C1 segment of cervical spinal cord (tissue), 14 donors: Measurements from ENCODE around the gene IRF2BP1.
"Not testable (repeated sequence)": the region's sequence is repeated elsewhere in the genome, so short reads cannot be mapped to it uniquely, and the experiment has no call there.

Experiments used
- DNase-seq, 14 donors: peaks; one replicate each; lab custom pipeline; 2025; lab: John Stamatoyannopoulos, UW

The IRF2BP1 gene

DNA sequence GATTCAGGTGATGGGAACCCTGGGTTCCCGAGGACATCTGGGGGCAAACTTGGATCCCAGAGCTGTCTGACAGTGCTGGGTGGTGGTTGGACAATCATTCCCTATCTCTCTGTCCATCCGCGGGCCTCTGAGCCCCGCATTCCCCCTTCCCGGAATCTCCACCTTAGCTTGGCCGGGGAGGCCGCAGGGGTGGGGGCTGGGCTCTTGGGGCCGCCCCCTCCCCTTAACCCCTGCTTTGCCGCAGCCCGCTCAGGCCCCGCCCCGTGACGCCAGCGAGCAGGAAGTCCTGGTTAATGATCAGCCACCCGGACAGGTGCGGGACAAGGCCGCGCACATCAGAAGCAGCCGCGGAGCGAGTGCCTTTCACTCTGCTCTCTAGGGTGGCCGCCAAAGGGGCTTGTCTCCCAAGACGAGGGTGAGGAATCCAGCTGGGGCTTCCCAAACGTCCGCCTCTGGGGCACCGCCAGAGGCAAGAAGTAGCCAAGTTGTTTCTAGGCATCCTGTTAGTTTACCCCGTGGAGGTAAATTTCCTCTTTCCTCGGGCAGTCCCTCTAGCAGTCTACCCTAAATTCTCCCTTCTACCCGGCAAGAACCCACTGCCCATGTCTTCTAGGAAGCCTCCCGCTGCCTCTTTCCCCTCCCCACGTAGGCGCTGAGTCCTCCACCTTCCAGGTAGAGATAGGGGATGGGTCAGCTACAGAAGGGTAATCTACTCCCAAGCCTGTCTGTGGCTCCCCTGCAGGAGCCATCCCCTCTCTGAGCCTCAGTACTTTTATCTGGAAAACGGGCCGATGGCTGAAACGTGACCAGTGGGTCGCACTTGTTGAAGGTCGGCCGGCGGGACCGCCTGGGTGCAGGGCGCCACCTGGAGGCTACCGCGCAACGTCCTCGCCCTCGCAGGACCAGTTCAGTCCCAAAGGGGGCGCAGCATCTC is 3.0 kb downstream of the IRF2BP1 start:
- DNase-seq, result peak in 10 of 14 donors; percentile 3 to 51 (median 20)

- DNase-seq, result no peak
Measured at GRCh38 chr19:45881909-45882528, 3.9 kb downstream of the IRF2BP1 start.

- no peak for DNase-seq
Measured at GRCh38 chr19:45881082-45881908, 4.6 kb downstream of the IRF2BP1 start.

GRCh38 chr19:45879971-45880370 is 6.0 kb downstream of the IRF2BP1 start:
- no peak for DNase-seq

DNA sequence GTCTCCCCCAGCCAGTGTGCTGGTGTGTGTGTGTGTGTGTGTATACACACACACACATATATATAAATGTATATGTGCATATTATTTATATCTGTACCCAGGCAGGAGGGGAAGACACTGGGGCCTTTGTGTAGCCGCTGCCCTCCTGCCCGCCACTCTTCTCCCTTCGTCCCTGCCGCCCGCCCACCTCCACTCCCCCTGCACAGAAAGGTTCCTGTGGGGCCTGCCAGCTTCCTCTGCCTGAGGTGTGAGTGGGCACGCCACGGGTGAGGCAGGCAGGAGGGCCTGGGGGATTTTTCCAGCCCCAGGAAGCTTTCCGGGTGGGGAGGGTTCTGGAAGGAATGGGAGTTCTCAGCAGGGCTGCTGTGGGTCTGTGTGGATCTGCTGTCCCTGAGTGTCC is 6.9 kb downstream of the IRF2BP1 start:
- no peak for DNase-seq

GRCh38 chr19:45878043-45878794 is 7.7 kb downstream of the IRF2BP1 start:
- no peak for DNase-seq

DNA sequence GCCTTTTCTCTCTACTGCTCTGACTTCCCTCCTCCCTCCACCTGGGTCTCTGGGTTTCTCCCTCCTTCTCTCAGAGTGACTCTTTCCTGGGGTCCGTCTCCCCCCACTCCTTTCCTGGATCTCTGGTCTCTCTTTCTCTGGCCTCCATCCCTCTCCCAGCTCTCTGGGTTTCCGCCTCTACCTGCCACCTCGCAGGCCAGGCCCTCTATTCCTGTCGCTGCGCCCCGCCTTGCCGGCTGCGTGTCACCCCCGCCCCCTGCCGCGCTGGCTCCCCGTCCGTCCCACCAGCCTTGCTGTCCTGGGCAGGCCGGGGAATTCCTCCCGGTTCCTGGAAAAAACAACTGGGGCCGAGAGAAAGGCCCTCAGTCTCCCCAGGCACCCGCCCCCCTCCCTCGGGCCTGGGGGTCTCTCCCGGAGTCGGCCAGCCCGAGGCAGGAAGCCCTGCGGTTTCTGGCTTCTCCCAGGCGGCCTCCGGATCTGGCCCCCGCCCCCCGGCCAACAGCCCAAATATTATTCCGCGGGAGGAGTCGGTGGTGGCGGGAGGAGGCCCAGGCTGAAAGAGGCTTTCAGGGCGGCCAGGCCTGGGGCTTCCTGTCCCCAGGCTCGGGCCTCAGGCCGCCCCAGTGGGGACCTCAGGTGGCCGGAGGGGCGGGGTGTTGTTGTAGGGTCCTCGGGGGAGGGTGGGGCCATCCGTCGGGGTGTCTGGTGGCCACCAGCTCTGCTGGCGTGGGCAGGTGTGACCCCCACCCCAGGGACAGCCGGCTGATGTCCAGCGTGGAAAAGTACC is 9.3 kb downstream of the IRF2BP1 start:
- no peak for DNase-seq

GRCh38 chr19:45876161-45876410 is 9.9 kb downstream of the IRF2BP1 start:
- no peak for DNase-seq

DNA sequence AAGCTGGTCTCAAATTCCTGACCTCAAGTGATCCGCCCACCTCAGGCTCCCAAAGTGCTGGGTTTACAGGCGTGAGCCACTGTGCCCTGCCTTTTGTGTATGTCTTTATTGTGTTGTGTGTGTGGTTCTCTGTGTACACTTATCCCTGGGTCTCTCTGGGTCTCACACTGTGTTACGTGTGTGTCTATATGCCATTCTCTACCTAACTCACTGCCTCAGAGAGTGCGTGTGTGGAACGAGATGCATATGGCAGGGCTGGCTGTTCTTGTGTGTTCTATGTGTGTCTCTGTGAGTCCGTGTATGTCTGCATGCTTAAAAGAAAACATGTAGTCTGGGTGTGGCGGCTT is 11.3 kb downstream of the IRF2BP1 start:
- DNase-seq, result no peak

DNA sequence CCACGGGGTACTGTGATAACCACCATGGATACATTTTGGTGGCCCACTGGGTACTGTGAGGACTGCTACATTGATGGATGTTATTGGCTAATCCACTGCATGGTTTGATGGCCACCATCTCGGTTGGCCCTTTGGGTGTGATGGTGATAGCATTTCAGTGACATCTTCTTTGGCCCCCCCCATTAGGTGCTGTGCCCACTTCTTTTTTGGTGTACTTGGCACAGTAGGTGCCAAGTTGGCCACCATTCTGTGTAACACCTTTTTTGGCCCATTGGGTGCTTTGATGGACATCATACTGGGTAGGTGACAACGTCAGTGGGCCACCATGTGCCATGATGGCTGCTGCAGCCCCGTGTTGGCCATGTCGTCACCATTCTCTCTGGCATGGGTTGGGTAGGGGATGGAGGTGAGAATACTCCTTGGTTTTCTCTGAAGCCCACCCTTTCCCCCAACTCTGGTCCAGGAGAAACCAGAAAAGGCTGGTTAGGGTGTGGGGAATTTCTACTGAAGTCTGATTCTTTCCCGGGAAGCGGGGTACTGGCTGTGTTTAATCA is 12.6 kb downstream of the IRF2BP1 start:
- no peak for DNase-seq

DNA sequence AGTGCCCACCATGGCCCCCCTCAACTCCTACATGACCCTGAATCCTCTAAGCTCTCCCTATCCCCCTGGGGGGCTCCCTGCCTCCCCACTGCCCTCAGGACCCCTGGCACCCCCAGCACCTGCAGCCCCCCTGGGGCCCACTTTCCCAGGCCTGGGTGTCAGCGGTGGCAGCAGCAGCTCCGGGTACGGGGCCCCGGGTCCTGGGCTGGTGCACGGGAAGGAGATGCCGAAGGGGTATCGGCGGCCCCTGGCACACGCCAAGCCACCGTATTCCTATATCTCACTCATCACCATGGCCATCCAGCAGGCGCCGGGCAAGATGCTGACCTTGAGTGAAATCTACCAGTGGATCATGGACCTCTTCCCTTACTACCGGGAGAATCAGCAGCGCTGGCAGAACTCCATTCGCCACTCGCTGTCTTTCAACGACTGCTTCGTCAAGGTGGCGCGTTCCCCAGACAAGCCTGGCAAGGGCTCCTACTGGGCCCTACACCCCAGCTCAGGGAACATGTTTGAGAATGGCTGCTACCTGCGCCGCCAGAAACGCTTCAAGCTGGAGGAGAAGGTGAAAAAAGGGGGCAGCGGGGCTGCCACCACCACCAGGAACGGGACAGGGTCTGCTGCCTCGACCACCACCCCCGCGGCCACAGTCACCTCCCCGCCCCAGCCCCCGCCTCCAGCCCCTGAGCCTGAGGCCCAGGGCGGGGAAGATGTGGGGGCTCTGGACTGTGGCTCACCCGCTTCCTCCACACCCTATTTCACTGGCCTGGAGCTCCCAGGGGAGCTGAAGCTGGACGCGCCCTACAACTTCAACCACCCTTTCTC is 13.6 kb downstream of the IRF2BP1 start:
- DNase-seq, result no peak

GRCh38 chr19:45870798-45871197 is 15.1 kb downstream of the IRF2BP1 start:
- no peak for DNase-seq

DNA sequence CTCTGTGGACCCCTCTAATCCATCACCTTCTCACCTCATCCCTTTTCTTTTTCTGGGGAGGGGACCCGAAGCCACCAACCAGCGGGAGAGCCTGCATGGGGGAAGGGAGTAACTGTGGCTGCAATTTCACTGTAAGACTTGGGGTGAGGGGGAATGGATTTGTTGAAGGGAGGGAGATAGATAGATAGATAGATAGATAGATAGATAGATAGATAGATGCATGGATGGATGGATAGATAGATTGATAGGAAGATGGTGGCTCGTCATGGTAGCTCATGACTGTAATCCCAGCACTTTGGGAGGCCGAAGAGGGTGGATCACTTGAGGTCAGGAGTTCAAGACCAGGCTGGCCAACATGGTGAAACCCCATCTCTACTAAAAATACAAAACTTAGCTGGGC is 18.7 kb downstream of the IRF2BP1 start:
- DNase-seq, result not testable (repeated sequence)

DNA sequence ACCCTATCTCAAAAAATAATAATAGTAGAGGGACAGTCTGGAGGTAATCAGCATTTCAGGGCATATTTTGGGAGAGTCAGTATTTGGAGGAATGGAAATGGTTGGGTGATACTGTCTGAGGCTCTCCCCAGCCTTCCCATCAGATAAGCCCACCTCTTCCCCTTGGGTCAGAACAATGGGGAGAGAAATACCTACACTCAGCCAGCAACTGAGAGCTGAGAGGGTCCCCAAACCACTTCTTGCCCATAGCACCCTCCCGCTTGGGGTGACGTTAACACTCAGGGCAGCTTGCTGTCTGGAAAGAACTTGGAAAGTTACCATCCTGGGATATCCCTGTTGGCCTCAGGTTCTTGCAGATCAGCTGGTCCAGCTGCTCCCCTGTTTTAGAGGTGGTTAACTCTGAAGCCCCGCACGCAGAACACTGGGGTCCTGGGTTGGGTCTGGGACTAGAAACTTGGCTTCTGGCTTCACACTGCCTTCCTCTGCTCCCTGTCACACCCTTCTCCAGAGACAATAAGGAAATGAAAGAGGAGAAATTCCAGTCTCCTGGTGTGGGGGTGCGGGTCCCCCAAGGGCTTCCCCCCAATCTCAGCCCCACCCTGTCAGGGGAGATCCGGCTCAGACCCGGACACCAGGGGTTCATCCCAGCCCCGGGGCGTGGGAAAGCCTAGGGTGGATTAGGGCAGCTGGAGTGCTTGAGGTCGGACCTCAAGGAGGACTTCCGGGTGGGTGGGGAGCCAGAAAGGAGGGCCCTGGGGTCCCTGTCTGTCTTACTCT is 19.4 kb downstream of the IRF2BP1 start:
- DNase-seq, result no peak

DNA sequence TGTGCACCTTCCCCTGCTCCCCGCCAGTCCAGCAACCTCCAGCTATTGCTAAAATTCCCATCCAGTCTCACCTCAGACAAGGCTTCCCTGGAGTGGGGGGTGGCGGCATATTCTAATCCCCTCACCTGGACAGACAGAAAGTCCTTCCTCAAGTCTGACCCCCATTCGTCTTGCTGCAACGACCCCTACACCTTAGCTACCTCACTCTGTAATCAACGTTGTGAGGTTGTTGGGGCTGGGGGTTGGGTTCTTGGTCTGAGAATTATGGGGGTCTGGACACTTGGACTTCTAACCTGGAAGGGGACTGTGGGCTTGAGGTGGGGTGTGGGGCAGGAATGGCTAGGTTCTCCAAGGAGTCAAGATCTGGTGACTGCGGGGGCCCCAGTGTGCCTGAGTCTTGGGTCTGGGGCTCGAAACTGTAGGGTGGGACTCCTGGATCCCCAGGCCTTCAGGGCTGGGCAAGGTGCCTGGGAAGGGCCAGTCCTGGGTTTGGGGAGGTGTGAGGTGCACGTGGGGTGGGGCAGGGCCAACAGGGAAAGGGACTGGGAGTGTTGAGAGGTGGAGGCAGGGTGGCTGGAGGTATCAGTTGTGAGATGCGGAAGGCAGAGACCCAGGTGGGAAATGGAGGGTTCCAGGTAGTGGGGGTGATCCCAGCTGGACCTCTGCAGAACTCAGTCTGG is 20.5 kb downstream of the IRF2BP1 start:
- no peak for DNase-seq

DNA sequence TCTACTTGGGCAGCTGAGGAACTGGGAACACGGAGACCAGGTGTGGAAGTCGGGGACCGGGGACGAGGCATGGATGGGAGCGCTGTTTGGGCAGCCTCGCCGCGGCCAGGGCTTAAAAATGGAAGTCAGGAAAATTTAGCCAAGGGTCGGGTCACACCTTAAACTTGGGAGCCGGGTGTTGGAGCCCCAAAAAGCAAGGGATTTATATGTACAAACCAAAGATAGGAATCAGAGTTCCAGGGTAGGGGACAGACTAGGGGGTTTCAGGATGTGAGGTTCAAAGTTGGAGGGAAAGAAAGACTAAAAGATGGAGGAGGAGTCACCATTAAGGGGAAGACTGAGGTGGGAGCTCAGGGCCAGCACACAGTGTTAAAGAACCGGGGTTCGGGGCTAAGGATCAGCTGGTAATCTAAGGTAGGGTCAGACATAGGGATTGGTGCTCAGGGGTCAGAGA is 21.3 kb downstream of the IRF2BP1 start:
- no peak for DNase-seq

- DNase-seq, result peak in 5 of 14 donors; percentile 2 to 27 (median 13)
Measured at GRCh38 chr19:45863840-45864628, 21.9 kb downstream of the IRF2BP1 start, which contains the start of gene FOXA3. TSS of gene FOXA3 (plus strand) at chr19:45864326. CDS start at chr19:45864457, 131 bp downstream.
